ENCODE measurements around the gene MXD3.

GRCh38 chr5:177357146-177357458 is 45.4 kb upstream of the MXD3 start:
- TF ChIP-seq, protein P1, sequence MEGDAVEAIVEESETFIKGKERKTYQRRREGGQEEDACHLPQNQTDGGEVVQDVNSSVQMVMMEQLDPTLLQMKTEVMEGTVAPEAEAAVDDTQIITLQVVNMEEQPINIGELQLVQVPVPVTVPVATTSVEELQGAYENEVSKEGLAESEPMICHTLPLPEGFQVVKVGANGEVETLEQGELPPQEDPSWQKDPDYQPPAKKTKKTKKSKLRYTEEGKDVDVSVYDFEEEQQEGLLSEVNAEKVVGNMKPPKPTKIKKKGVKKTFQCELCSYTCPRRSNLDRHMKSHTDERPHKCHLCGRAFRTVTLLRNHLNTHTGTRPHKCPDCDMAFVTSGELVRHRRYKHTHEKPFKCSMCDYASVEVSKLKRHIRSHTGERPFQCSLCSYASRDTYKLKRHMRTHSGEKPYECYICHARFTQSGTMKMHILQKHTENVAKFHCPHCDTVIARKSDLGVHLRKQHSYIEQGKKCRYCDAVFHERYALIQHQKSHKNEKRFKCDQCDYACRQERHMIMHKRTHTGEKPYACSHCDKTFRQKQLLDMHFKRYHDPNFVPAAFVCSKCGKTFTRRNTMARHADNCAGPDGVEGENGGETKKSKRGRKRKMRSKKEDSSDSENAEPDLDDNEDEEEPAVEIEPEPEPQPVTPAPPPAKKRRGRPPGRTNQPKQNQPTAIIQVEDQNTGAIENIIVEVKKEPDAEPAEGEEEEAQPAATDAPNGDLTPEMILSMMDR (conservative IDR thresholded peaks at IDR 0.05; ENCODE audit: low read depth in 2 of 2): no peak
- no peak for TF ChIP-seq EZH2 (IDR thresholded peaks at IDR 0.05; ENCODE audit: low read depth, unreplicated experiment)
- no peak for TF ChIP-seq POLR2AphosphoS5 (IDR thresholded peaks at IDR 0.05; ENCODE audit: low read depth)
- TF ChIP-seq EZH2phosphoT487 (IDR thresholded peaks at IDR 0.05; ENCODE audit: unreplicated experiment): no peak
- TF ChIP-seq, protein P2, sequence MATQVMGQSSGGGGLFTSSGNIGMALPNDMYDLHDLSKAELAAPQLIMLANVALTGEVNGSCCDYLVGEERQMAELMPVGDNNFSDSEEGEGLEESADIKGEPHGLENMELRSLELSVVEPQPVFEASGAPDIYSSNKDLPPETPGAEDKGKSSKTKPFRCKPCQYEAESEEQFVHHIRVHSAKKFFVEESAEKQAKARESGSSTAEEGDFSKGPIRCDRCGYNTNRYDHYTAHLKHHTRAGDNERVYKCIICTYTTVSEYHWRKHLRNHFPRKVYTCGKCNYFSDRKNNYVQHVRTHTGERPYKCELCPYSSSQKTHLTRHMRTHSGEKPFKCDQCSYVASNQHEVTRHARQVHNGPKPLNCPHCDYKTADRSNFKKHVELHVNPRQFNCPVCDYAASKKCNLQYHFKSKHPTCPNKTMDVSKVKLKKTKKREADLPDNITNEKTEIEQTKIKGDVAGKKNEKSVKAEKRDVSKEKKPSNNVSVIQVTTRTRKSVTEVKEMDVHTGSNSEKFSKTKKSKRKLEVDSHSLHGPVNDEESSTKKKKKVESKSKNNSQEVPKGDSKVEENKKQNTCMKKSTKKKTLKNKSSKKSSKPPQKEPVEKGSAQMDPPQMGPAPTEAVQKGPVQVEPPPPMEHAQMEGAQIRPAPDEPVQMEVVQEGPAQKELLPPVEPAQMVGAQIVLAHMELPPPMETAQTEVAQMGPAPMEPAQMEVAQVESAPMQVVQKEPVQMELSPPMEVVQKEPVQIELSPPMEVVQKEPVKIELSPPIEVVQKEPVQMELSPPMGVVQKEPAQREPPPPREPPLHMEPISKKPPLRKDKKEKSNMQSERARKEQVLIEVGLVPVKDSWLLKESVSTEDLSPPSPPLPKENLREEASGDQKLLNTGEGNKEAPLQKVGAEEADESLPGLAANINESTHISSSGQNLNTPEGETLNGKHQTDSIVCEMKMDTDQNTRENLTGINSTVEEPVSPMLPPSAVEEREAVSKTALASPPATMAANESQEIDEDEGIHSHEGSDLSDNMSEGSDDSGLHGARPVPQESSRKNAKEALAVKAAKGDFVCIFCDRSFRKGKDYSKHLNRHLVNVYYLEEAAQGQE (IDR thresholded peaks at IDR 0.05; ENCODE audit: unreplicated experiment): no peak
- TF ChIP-seq ZNF331 (CRISPR knock-in tag; IDR thresholded peaks at IDR 0.05; ENCODE audit: low read depth): no peak
- TF ChIP-seq STAT1 (IDR thresholded peaks at IDR 0.05; ENCODE audit: unreplicated experiment): no peak

All from GM23338 (cell line).